GM12873 (cell line): ENCODE data around the gene LTBP1.

Source experiments
- TF ChIP-seq, protein P1 (sequence below): IDR thresholded peaks from 2 replicates; pipeline ENCODE4 v1.5.1; 2012; ENCODE audit warnings: low read depth, mild to moderate bottlenecking, moderate library complexity, low read length, control low read depth; ENCODE audit not compliant: insufficient read depth; ENCODE audit errors: missing control alignments

LTBP1 gene

DNA sequence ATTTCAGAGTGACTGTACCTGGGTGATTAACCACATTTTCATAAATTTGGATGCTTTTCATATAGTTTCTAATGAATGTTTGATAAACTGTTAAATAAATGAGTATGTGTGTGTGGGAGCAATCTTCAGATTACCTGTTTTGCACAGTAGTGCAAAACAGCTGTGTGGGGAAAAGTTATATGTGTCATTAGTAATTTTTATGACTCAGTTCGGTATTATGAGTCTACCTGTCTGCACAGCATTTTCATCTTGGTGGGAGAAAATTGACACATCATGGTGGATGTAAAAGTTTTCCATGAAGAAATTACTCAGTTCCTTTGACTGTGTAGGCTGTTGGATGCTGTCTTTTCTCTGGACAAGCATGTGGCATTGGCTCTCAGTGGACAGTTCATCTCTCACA lies 43.8 kb downstream of the LTBP1 start:
- TF ChIP-seq, protein P1, sequence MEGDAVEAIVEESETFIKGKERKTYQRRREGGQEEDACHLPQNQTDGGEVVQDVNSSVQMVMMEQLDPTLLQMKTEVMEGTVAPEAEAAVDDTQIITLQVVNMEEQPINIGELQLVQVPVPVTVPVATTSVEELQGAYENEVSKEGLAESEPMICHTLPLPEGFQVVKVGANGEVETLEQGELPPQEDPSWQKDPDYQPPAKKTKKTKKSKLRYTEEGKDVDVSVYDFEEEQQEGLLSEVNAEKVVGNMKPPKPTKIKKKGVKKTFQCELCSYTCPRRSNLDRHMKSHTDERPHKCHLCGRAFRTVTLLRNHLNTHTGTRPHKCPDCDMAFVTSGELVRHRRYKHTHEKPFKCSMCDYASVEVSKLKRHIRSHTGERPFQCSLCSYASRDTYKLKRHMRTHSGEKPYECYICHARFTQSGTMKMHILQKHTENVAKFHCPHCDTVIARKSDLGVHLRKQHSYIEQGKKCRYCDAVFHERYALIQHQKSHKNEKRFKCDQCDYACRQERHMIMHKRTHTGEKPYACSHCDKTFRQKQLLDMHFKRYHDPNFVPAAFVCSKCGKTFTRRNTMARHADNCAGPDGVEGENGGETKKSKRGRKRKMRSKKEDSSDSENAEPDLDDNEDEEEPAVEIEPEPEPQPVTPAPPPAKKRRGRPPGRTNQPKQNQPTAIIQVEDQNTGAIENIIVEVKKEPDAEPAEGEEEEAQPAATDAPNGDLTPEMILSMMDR, result no peak

DNA sequence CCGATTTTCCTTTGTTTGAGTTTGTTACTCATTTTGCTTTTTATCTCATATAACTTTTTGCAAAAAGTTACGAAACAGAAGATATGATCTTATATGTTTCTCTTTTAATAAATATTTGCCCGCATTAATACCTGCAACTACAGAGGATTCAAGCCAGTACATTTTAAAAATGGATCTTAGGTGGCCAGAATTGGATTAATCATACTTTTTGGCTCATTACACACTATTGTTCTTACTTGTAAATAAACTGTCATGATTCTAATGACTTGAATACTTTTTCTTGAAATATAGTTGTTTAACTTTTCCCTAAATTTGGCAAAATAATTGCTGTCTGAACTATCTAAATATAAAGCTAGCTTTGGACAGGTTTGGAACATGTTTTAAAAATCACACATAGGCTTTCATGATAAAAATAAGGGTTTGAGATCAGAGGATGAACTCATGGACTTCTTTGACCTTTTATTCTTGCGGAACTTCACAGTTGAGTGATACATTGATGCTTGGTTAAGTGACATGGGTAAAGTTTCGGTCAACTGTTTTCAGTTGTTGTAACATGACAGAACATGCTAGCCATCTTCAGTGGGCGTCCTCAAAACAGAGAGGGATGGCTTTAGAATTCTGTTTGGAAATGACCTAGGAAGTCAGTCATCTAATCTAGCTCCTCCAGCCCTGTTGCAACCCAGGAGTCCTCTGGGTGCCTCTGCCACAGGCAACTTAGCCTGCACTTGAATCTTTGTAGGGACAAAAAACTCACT lies 44.5 kb downstream of the LTBP1 start:
- TF ChIP-seq, protein P1, result no peak

DNA sequence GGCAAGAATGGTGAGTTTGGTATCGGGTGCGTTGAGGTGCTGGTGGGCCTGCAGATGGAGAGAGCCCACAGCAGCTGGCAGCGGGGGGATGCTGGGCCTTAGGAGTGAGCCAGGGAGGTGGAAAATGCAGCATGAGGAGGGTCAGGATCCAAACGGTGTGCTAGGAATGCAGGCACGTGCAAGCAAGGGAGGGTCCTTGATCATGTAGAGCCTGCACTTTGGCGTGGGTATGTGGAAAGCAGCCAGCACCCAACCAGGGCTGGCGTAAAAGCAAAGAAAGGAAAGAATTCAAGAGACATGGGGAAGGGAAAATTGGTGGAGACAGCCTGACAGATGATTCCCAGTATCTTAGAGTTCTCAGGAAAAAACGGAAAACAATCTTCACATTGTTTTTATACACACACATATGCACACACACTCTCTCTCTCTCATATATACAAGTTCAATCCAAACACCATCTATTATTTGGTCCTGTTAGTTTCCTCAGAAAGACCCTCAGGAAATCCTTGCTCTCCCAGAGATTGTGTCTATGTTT lies 46.3 kb downstream of the LTBP1 start:
- TF ChIP-seq, protein P1, result no peak

DNA sequence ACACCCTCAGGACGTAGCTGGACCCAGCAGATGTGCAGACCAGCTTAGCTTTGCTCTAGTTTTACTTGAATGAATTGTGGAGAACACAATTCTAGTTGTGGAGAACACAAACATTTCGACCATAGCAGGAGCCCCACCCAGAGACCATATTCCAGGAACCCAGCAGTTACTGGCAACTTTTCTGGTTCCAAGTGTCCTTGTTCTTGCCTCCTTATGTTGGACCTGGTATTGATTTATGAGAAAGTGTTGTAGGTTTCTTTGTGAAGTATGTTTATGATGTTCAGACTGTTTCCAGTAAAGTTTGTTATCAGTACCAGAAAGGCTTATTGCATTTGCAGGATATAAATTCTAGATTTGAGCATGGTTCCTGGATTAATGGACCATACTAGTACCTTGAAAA lies 51.0 kb downstream of the LTBP1 start:
- TF ChIP-seq, protein P1, result no peak

DNA sequence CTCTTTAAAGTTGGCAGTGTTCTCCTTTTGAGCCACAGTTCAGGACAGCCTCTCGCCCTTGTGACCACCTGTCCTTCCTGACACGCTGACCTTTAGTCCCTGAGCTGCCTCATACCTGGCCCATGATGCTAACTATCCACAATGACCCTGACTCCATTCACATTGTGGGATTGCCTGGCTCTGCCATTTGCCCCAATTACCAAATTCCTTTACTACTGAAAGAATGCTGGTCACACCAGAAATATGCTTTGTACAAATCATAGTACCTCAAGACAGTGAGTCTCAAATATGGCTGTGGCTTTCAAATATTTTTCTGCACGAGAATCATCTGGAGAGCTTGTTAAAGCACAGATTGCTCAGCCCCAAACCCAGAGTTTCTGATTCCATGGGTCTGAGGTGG lies 54.2 kb downstream of the LTBP1 start:
- TF ChIP-seq, protein P1, result no peak

DNA sequence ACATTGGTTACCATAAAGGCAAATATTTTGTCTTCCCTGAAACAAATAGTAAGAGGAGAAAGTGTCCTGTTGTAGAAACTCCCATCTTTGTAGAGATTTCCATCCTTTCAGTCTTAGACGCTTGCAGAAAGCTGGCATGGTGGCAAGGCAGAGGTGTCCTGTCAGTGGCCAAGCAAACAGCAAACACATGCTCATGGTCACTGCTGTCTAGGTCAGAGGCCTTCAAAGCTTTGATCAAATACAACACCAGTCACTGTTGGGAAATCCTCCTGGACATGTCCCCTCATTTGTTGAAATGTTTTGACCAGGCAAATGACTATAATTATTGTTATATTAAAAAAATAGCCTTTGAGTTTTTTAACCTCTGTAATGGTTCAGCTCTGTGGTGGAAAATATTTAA lies 55.1 kb downstream of the LTBP1 start:
- TF ChIP-seq, protein P1, result no peak

DNA sequence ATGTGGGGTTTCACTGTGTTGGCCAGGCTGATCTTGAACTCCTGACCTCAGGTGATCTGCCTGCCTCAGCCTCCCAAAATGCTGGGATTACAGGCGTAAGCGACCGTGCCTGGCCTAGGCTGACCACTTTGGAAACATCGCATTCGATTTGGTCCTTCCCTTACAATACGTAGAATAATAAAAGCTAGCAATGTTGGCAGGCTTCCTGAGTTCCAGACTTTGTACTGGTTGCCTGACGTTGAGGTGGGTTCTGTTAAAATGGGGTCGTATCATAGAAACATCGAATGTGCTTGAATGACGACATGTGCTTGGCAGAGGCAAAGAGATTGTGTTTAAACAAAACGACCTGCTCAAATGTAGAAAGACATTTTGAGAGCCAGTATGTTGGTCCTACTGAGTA lies 56.1 kb downstream of the LTBP1 start:
- TF ChIP-seq, protein P1, result no peak
